Activated effector memory CD4-positive, alpha-beta T cell treated with Interleukin-2 at 50 U/mL for 16 hours (primary cell): ENCODE data around the gene OSBPL3.
A peak's percentile ranks its signal among the peaks of the same experiment; 100 is the strongest.

Source experiments
- DNase-seq: peaks from one replicate; pipeline ENCODE4 v3.0.0-alpha.2; 2020

Gene OSBPL3

DNA sequence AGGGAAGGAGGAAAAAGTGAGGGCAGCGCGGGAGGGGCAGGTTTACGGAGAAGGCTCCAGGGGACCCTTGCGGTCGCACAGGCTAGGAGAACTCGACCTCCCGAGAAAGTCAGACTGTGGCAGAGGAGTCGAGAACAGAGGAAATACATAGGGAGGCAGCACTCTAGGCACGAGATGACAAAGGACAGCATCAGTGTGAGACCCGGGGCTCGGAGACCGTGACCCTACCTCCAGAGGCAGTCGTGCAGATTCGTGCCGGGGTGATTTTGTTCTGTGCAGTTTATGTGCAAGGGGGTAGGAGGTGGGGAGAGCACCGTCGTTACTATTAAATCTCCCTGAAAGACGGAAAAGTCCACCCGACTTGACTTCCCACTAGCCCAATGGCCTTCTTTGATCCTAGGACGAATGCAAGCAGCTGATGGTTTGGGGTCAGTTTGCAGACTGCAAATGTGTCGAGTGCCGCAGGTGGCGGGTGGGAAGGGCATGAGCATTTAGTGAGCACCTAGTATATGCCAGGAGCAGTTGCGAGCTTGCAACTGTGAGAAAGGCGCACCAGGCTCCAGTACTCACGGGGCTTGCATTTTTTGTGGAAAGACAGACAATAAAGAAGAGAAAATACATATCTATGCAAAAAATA lies 674 bp upstream of the OSBPL3 start:
- DNase-seq = no peak

DNA sequence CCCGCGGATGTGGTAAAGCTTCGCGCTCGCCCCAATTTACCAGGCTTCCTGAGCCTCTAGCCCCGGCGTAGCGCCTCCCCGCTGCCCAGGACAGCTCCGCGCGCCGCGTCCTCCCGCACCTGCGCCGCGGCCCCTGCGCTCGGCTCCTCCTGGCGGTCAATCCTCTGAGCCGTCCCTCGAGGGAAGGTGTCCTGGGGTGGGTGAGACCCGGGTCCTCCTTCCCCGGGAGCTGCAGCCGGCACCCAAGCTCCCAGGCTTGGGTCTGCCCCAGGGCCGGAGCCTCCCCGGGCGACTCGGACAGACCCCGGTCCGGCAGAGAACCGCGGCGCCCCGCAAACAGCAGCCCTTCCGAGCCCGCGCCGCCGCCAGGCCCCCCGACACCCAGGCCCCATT lies 512 bp downstream of the OSBPL3 start:
- DNase-seq = peak; percentile 78

DNA sequence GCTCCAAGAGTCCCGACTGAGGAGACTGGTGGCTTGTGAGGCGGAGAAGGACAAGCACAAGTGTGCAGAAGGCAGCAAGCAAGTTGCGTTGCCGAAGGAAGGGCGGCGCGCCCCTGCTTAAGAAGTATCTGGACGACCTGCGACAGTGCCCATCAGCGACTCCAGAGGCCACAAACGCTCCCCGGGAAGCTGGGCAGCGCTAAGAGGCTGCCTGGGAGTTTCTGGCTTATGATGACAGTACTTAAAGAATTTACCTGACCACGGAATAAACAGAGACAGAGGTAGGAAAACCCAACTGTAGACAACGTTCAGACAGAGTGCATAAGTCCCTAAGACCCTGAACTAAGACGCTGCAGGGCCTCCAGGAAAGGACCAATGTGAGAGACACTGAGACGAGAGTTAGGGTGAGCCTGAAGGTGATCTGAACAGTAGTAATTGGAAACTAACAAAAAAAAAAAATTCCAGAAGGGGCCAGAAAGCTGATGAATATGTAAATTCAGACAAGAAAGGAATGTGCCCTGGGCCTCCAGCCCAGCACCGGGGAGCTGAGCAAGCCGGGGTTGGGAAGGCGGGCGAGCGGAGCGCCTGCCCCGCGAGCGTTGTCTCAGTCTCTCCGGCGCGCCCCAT lies 1.0 kb downstream of the OSBPL3 start:
- DNase-seq = no peak

DNA sequence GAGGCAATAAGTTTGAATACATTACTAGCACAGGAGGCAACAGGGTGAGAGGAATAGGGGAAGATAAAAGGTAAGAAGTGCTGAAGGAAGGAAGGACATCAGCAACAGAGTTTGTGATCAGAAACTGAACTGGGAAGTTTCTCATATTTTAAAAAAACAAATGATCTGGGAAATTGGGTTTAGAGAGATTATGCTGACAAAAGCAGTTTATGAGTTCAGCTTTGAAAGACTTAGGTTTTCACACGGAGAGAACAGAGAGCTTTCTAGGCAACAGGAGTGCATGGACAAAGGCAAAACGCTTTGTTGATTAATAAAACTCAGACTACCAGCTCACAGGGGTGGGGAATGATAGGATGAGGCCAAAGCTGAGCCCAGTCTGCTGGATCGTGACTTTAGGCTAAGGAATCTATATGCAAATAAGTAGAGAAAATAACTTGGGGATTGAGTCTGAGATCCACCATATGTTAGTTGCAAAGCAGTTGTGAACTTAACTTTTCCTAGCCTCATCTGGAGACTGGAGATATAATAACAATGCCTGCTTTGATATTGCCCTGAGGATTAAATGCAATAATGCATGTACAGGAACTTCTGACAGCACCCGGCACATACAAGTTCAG lies 4.2 kb downstream of the OSBPL3 start:
- DNase-seq = no peak

DNA sequence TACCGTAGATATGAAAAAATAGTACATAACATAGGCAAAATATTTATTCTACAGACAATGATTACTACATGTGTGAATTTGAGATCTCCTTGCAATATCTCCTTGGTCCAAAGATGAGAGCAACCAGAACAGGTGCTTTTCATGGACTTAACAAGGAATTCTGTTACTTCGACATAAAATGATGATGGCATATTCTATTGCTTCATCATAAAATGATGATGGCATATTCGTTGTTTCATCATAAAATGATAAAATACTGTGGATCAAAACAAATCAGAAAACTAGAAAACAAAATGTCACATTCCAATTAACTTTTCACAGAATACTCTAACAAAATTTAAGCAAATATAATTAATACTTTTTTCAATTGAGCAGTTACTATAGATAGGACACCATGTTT lies 4.8 kb downstream of the OSBPL3 start:
- DNase-seq = no peak

DNA sequence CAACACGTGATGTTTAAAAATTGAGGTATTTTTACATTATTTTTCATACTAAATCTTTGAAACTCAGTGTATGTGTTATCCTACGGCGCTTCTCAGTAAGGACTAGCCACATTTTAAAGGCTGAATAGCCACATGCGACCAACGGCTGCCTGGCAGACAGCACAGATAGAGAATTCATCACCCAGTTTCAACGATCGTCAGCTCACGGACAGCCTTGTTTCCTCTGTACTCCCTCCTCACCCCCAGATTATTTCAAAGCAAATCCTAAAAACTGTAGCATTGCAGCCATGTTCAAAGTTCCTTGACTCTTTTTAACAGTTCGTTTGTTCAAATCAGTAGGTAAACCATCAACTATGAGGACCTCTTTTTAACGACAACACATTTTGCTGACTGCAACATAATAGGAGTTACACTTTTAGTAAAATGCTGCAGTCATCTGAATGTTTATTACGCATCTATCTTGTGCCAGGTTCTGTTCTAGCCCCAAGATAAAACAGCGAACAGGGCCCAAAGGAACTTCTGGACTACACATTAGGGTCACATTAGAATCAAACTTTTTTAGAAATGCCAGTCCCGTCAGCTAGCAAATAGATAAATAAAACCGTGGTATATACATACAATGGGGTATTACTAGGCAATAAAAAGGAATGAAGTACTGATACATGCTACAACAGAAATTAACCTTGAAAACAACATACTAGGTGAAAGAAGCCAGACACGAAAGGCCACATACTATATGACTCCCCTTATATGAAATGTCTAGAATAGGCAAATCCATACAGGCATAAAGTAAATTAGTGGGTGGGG lies 5.7 kb downstream of the OSBPL3 start:
- DNase-seq = no peak

DNA sequence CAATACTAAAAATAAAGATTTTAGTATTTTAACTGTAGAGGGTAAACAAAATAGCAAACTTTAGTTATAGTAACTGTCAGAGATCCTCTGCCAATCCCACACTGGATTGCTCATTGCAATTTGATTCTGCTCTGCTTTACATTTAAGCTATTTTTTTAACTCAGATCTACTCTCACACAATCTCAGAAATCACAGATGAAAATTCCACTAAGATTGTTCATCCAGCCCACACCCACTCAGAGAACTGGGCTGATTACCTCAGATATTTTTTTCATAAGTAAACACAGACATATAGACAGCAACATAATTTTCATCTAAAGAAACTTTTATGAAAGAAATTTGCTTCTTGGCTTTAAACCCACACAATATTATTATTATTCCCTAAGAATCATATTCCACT lies 7.0 kb downstream of the OSBPL3 start:
- no peak for DNase-seq

DNA sequence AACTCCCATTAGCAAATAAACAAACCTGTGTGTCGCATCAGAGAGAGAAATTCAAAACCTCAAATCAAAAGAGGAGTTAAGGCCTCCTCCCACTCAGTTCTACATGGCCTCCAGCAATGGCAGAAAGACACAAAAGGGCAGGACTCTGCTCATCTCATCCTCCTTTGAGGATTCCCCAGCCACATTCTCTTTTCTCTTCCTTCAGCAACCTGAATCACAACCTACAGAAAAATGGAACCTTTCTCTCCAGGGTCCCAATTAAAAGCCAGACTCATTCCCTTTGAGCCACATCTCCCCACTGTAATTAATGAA lies 7.9 kb downstream of the OSBPL3 start:
- DNase-seq = no peak

DNA sequence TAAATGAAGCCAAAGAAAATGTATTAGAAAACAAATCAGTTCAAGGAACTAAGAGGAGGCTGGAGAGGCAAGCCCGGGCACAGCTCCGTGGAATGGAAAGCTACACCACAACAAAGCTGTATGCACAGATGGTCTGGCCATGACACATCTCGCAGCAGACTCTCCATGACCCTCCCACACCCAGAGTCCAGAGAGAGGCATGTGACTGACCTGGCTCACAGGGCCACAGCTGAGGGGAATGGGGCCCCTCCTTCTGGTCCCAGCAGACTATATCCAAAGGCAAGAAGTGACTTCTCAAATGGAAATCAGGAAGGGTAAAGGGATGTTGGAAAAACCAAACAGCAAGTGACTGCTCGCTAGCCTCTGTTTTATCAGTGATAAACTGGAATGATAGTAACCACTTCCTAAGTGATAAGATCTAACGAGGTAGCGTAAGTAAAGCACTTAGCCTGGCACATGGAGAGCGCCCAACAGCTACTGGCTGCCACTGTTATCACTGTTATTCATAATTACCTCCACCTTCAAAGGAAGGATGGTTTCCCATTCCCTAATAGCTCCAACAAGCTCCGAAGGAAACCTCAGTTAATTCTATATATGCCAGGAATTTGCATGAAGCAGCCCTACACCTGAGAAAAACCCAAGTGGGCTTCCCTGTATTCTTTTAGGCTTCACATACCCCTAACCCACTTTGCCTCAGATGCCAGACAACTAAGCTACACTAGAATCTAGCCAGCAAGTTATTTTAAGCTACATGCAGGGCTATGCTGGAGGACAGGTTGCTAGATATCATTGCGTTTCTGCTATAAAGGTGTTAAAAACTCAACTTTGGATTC lies 8.4 kb downstream of the OSBPL3 start:
- no peak for DNase-seq

DNA sequence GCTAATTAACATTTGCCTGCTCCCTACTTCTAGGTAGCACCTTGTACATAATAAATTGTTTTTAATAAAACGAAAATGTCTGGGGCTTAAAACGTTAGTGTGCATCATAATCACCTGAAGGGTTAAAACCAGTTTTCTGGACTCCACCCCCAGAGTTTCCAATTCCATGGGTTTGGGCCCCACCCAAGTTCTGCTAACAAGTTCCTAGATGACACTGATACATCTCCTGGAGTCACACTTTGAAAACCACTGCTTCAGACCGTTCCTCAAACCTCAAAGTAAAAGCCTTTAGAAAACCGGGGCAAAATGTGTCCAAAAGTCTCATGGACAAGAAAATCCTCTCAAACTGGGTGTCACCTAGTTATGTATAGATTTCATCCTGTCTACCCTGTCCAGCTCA lies 9.3 kb downstream of the OSBPL3 start:
- DNase-seq = no peak

DNA sequence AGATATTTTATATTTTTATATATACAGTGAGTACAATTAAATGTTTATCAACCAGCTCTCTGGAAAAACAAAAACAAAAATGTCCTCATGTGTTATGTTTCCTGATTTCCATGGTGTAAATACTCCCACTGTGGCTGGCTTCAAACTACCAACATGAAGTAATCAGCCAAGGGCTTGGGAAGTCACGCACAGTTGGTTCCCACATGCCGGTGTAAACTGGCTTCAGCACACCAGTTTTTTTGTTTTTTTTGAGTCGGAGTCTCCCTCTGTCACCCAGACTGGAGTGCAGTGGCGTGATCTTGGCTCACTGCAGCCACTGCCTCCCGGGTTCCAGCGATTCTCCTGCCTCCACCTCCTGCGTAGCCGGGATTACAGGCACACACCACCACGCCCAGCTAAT lies 11.8 kb downstream of the OSBPL3 start:
- DNase-seq = no peak

DNA sequence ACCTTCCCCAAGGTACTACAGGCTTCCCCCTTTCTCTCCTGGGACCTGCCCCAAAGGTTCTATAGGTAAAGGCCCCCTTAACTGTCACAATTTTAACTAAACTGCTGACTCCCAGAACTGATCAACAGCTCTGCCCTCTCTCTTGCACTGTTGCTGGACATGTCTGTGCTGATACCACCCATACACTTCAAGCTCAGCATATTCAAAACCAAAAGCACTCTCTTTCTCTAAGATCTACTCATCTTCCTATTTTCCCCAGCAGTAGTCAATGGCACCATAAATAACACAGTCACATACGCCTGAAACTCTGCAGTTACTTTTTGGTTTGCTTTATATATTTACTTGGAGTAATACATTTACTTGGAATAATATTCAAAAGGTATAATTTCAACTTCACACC lies 12.3 kb downstream of the OSBPL3 start:
- no peak for DNase-seq

DNA sequence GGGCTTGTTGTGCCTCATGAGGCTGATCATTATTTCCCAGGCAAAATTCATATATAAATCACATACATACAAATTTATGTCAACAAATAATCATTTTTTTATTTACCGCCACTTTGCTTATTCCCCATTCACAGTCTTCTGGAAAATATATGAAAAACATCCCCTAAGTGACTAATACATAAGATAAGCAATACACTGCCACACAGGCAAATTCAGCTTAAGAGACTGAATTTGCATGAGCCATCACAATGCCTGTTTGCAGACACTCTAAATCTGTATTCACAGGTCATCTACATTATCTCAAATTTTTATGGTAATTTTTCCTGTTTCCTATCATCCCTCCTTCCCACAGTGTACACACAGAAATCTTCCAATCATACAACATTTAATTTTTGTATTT lies 13.2 kb downstream of the OSBPL3 start:
- DNase-seq = no peak

DNA sequence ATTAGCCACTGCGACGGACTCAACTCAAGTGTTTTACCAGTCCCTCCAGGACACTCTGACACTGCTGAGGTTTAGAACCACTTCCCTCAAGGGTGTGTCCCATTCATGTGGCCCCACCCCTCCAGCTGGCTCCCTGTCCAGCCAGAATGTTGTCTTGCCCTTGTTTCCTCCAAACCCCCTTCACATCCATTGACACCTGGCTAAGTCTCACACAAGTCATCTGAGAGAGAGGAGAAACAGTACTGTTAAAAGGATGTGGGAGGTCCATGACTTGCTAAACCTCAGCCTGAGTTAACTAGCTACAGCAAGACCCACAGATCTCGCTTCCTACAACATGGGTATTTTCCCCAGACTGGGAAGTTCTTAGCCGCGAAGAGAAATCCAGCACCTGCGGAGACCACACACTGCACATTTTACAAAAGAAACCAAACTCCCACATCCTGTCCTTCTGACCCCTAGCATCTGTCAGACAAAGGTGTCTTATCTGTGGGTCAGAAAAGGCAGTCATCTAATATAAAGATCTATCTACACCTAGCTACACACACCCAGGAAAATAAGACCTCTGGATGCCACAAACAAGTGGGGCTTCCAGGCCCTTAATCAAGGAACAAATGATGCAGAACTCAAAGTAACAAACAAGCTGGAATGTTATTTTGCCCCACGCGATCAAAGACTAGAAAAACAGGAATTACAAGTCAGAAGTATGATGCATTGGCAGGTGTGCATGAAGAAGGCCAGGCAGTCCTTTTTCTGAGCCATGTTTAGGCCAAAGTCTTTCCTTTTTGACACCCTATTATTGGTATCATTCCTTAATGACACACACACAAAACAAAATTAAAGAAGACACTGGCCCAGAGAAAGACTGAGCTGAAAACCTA lies 13.9 kb downstream of the OSBPL3 start:
- DNase-seq = no peak

DNA sequence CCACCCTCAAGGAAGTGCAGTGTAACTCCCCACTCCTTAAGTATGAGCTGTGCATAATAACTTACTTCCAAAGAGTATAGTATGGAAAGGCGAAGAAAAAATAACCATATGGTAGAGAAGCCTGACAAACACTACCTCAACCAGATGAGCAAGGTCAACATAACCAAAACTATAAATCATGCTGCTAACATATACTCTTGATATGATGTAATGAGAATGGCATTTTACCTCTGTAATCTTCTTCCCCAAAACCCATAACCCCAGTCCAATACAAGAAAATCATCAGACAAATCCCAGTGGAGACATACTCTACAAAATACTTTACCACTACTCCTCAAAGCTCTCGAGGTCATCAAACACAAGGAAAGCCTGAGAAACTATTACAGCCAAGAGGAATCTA lies 15.8 kb downstream of the OSBPL3 start:
- DNase-seq = no peak

DNA sequence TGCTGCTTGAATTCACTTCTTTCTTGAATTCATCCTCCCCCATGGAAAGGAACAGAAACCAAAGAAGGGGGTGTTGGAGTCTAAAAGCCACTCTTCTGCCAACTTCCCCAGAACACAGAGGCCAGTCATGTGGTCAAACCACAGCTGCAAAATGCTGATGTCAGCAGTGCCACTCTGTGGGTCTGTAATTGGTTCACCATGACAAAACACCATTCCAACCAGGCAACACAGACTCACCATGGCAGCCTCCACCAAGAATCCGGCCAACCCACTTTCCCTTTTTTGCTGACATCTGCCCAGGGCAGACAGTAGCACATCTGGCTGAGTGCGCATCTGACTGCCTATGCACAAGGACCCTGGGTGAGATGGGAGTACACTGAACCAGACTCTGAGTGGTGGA lies 16.8 kb downstream of the OSBPL3 start:
- DNase-seq = no peak

DNA sequence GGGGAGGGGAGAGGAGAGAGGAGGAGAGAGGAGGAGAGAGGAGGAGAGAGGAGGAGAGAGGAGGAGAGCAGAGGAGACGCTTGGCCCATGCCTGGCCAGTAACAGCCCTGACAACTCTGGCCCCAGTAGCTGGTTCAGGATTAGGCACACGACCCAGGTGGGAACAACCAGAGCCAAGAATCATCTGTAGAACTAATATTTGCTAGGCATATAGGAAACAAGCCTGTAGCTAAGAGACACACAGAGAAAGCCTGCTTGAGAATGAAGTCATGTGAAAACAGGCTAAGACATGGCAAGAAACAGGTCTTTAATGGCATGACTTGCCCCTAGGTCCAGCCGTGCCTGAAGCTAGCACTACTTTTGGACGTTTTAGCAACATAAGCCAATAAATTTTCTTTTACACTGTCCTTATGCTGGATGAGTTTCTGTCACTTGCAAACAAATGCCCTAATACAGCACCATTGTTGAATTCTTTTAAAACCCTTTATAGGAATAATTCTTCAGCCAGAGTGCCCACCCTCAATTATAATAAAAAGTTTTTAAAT lies 17.5 kb downstream of the OSBPL3 start:
- DNase-seq = no peak

DNA sequence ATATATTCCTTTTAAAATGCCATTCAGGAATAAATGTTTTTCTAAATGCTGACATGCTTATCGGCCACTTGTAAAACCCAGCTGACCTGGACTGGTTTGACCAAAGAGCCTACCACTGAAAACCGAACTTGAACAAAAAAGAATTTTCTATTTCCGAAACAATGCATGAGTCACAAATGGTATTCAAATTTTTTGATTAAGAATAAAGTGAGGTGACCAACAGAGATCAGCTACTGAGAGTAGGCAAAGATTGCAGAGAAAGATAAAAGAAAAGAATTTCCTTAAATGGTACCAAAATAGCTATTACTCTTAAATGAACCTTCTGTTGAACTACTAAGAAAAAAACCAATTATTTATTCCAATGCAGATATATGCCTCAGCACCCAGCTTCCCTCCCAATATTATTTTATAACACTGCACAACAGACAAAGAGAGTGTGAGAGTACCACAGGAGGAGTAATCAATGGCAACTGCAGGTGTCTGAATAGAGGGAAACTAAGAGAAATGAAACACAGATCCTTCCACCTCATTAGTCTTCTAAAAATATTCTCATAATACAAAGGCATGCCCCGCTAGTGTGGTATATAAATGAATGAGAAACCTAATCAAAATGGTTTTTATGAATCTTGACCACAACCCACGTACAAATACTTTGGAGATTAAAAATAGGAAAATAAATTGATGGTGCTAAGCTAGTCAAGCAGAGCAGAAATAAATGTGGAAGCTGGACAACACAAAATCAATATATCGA lies 20.1 kb downstream of the OSBPL3 start:
- no peak for DNase-seq

DNA sequence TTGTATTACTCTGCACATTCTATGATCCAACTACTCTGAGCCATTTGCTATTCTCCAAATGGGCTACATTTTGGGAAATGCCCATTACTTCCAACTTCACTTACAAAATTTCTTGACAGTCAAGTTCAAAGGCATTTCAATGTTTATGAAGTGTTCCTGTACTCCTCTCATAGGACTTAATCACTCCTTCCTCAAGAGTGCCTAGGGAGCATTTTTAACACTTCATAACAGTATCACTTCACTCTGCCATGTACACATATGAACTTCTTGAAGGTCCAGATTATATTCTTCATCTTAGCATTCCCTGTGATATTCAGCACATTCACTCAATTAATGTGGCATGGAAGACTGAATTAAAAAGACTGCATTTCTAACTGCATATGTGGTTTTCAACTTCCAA lies 21.6 kb downstream of the OSBPL3 start:
- DNase-seq = no peak

DNA sequence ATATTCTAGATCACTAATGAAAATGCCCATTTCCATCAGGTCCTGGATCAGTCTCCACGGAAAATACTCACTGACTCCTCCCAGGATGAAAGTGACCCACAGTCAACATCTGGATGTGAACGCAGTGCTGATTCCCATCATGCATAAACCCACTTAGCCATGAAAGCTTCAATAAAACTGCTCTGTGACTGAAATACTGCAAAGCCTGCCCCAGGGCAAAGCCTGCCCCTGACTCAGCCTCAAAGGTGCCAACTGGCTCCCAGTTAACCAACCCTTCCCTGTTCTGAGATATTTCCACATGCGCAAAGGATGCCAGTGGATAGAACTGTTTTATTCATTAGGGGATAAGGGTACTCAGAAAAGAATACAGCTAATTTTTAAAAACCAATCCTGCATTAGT lies 24.0 kb downstream of the OSBPL3 start:
- DNase-seq = no peak

DNA sequence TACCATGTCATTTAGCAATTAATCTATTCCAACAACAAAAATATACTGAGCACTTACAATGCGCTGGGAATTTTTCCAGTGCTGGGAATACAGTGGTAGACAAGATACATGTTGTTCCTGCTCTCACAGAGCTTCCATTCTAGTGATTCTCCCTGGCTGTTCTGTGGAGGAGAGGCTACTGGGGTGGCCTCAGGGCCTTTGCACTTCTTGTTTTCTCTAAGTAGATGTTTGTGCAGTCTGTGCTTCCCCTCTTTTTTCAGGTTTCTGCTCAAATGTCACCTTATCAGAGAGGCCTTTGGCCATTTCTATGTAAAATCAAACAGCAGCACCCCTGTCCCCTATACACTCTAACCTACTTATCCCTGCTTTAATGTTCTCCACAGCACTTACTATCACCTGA lies 24.7 kb downstream of the OSBPL3 start:
- no peak for DNase-seq
